SK-N-MC (cell line): ENCODE measurements around the gene RUNX2.

Experiments used
- EZH2 ChIP-seq: fragments of 200-600 bp; sonication (generic); IDR thresholded peaks from one replicate; pipeline ENCODE4 v1.6.1; 2017; ENCODE audit warnings: antibody characterized with exemption
- FOXP2 ChIP-seq: optimal IDR thresholded peaks from 2 replicates; pipeline ENCODE3; 2011; ENCODE audit warnings: mild to moderate bottlenecking, moderate library complexity; ENCODE audit not compliant: insufficient read depth; ENCODE audit errors: extremely low read length, control extremely low read depth
- POLR2AphosphoS5 ChIP-seq: IDR thresholded peaks from 2 replicates; pipeline ENCODE4 v1.6.1; 2012; ENCODE audit warnings: mild to moderate bottlenecking, low read depth, low read length, borderline replicate concordance

DNA sequence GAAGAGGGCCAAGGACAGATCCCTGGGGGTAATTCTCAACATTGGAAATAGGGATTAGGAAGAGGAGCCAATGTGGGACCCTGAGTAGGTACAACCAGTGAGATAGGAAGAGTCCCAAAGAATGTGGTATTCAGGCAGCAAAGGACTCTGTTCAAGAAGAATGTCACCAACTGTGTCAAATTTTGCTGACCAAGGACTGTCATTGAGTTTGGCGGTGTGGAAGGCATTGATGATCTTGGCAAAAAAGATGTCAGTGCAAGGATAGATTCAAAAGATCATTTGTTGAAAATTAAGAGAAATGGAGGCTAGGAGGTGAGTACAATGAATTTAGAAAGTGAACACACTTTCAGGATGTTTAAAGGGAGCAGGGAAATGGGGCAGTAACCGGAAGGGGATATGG, 132.0 kb downstream of the RUNX2 start:
- TF ChIP-seq POLR2AphosphoS5 (no peak), EZH2 (no peak), FOXP2 (no peak)
